HCT116 (cell line): ENCODE results near the gene TMEM178B. TPM values are rescaled to one million over a fixed set of nuclear protein-coding genes. Genes with fewer than 3 reads are reported as not detected.

ENCODE experiments used
- ATAC-seq: fragments of 200-7000 bp; cut with Tn5 transposase; 2 replicates; pipeline ENCODE4 v1.9.1; 2020; ENCODE audit warnings: mild to moderate bottlenecking, moderate library complexity
- BruUV-seq: library from RNA; stranded (reverse); fragments of 400-500 nt; replicated peaks from 2 replicates; lab custom pipeline; 2021; lab: Mats Ljungman, UMichigan
- CTCF ChIA-PET: fragments of 300-600 bp; sonication (Branson Sonifier 250); formaldehyde crosslinking; loops from one replicate; lab custom pipeline; 2021; ENCODE audit warnings: antibody characterized with exemption; lab: Charles Lee
- POLR2A ChIA-PET: fragments of 300-600, 350-600 bp; sonication (Branson Sonifier 250); formaldehyde crosslinking; loops from one replicate; lab custom pipeline; 2021; ENCODE audit warnings: antibody characterized with exemption; lab: Charles Lee
- RAD21 ChIA-PET, 2 experiments: fragments of 300-600 bp; sonication (Branson Sonifier 250); formaldehyde crosslinking; loops; one replicate each; lab custom pipeline; 2023; ENCODE audit warnings: low total read pairs in 2 of 2; ENCODE audit not compliant: uncharacterized antibody in 2 of 2, unreplicated experiment in 2 of 2, low non-redundant PET in 1 of 2; lab: Charles Lee
- DNase-seq: peaks from one replicate; pipeline ENCODE4 v3.0.0-alpha.2; 2010; ENCODE audit warnings: low read depth, low spot score
- H2AFZ ChIP-seq: fragments of 200-600 bp; shearing (Covaris generic), sonication (generic); 2 replicates; pipeline ENCODE4 v1.6.1; 2017; ENCODE audit warnings: low read depth, mixed run types, mixed read lengths, antibody characterized with exemption, low read length; ENCODE audit not compliant: poor library complexity, severe bottlenecking
- H3K27ac ChIP-seq: 2 replicates; pipeline ENCODE4 v1.5.1; 2012; ENCODE audit warnings: low read depth, low read length
- H3K27me3 ChIP-seq: fragments of 200-600 bp; sonication (generic); 2 replicates; pipeline ENCODE4 v1.6.1; 2016; ENCODE audit warnings: mixed run types, low read length, mixed read lengths; ENCODE audit not compliant: insufficient read depth
- H3K36me3 ChIP-seq, 2 experiments: fragments of 200-500 bp in 1 of 2; fragments of 200-600 bp in 1 of 2; sonication (Bioruptor generic) in 1 of 2; sonication (generic) in 1 of 2; 2 replicates each; pipeline versions ENCODE4 v1.5.1 to v1.6.1; 2014 to 2016; ENCODE audit warnings: low read length in 2 of 2, inconsistent platforms in 1 of 2, mixed read lengths in 1 of 2, mixed run types in 1 of 2; ENCODE audit not compliant: insufficient read depth in 2 of 2, control insufficient read depth in 1 of 2
- H3K4me1 ChIP-seq, 2 experiments: fragments of 200-600 bp in 1 of 2; sonication (generic) in 1 of 2; 2 replicates each; pipeline versions ENCODE4 v1.5.1 to v1.6.1; 2012 to 2017; ENCODE audit warnings: low read length in 2 of 2, inconsistent platforms in 1 of 2, mild to moderate bottlenecking in 1 of 2, mixed read lengths in 1 of 2, mixed run types in 1 of 2, moderate library complexity in 1 of 2; ENCODE audit not compliant: insufficient read depth in 2 of 2, control insufficient read depth in 1 of 2
- H3K4me2 ChIP-seq: fragments of 200-600 bp; sonication (generic); 2 replicates; pipeline ENCODE4 v1.6.1; 2017; ENCODE audit warnings: mixed run types, low read length, mixed read lengths
- H3K4me3 ChIP-seq, 2 experiments: fragments of 200-600 bp in 1 of 2; sonication (generic) in 1 of 2; replicated peaks in 1 of 2; 2 replicates each; pipeline ENCODE4 v1.5.1; 2011 to 2016; ENCODE audit warnings: low read length in 2 of 2, control low read depth in 1 of 2, low read depth in 1 of 2, mild to moderate bottlenecking in 1 of 2, mixed read lengths in 1 of 2, mixed run types in 1 of 2
- H3K79me2 ChIP-seq: fragments of 200-600 bp; sonication (generic); 2 replicates; pipeline ENCODE4 v1.6.1; 2017; ENCODE audit warnings: mild to moderate bottlenecking, mixed run types, low read length, moderate library complexity, mixed read lengths; ENCODE audit not compliant: insufficient read depth
- H3K9ac ChIP-seq: fragments of 200-600 bp; sonication (generic); 2 replicates; pipeline ENCODE4 v1.6.1; 2016; ENCODE audit warnings: low read length, mixed read lengths
- H3K9me2 ChIP-seq: fragments of 200-600 bp; sonication (generic), shearing (Covaris generic); 2 replicates; pipeline ENCODE4 v1.6.1; 2017; ENCODE audit warnings: mixed run types, mild to moderate bottlenecking, moderate library complexity; ENCODE audit not compliant: insufficient read depth
- H3K9me3 ChIP-seq, 2 experiments: fragments of 200-500 bp in 1 of 2; fragments of 200-600 bp in 1 of 2; sonication (Bioruptor generic) in 1 of 2; sonication (generic) in 1 of 2; 2 replicates each; pipeline ENCODE4 v1.6.1; 2014 to 2017; ENCODE audit warnings: low read length in 2 of 2, mixed read lengths in 2 of 2, inconsistent platforms in 1 of 2, low read depth in 1 of 2, mild to moderate bottlenecking in 1 of 2, mixed run types in 1 of 2, moderate library complexity in 1 of 2; ENCODE audit not compliant: control insufficient read depth in 1 of 2, insufficient read depth in 1 of 2
- H4K20me1 ChIP-seq: fragments of 200-600 bp; sonication (generic), shearing (Covaris generic); 2 replicates; pipeline ENCODE4 v1.6.1; 2017; ENCODE audit warnings: mixed run types, mild to moderate bottlenecking, moderate library complexity; ENCODE audit not compliant: insufficient read depth
- ATF3 ChIP-seq: IDR thresholded peaks from 2 replicates; pipeline ENCODE4 v1.6.1; 2012
- CEBPB ChIP-seq: IDR thresholded peaks from 2 replicates; pipeline ENCODE4 v1.6.1; 2012; ENCODE audit warnings: low read depth
- CTCF ChIP-seq, 3 experiments: fragments of 200-600 bp in 1 of 3; sonication (generic) in 1 of 3; IDR thresholded peaks in 2 of 3; conservative IDR thresholded peaks in 1 of 3; 2 replicates each; pipeline ENCODE4 v1.5.1; 2012 to 2017; ENCODE audit warnings: low read depth in 2 of 3, low read length in 2 of 3, antibody characterized with exemption in 1 of 3, borderline replicate concordance in 1 of 3, control low read depth in 1 of 3, mild to moderate bottlenecking in 1 of 3, mixed read lengths in 1 of 3, mixed run types in 1 of 3, moderate library complexity in 1 of 3; ENCODE audit not compliant: insufficient read depth in 1 of 3
- EZH2 ChIP-seq: fragments of 200-600 bp; sonication (generic); IDR thresholded peaks from 2 replicates; pipeline ENCODE4 v1.6.1; 2017; ENCODE audit warnings: antibody characterized with exemption, mixed run types
- FOSL1 ChIP-seq: IDR thresholded peaks from 2 replicates; pipeline ENCODE4 v1.6.1; 2012; ENCODE audit warnings: low read depth
- YY1 ChIP-seq: IDR thresholded peaks from 2 replicates; pipeline ENCODE4 v1.6.1; 2011; ENCODE audit warnings: low read length, low read depth, moderate library complexity, mild to moderate bottlenecking; ENCODE audit not compliant: insufficient replicate concordance; ENCODE audit errors: extremely low read depth
- ZFX ChIP-seq: fragments of 450-650 bp; IDR thresholded peaks from 2 replicates; pipeline ENCODE4 v1.6.1; 2017
- intact Hi-C: fragments of 100-400 bp; cut with micrococcal nuclease; formaldehyde crosslinking; loops from 2 replicates; pipeline ENCODE4 v1.10.0; 2022
- total RNA-seq: library from RNA; stranded (reverse); gene quantifications from one replicate; pipeline ENCODE4 v1.2.1, GENCODE V29; 2021; ENCODE audit not compliant: unreplicated experiment

Gene TMEM178B
- total RNA-seq, 1 experiment from 2014 or later = 0.02 TPM

GRCh38 chr7:141409219-141409618, 335.4 kb downstream of the TMEM178B start:
- H3K9ac ChIP-seq = no peak overlapping the region
- no peak overlapping the region for H3K4me2 ChIP-seq
- CTCF ChIA-PET = no interaction called here
- H3K9me2 ChIP-seq = no peaks in the 10 kb centered on the region
- no peaks in the 10 kb centered on the region for H3K4me1 ChIP-seq
- POLR2A ChIA-PET = no interaction called here
- no peak overlapping the region for H2AFZ ChIP-seq
- BruUV-seq = no TSS peak
- H4K20me1 ChIP-seq = no peaks in the 10 kb centered on the region; the same call in 1 of the 2 replicates
- no peak overlapping the region for H3K4me3 ChIP-seq
- ATAC-seq (no peak), DNase-seq (no peak)
- H3K27me3 ChIP-seq = peaks cover 50% of the 10 kb centered on the region
- H3K27ac ChIP-seq = no peak overlapping the region
- no peaks in the 10 kb centered on the region for H3K36me3 ChIP-seq
- intact Hi-C loops = no loop called here
- H3K79me2 ChIP-seq = no peaks in the 10 kb centered on the region
- RAD21 ChIA-PET = no interaction called here
- H3K9me3 ChIP-seq = no peaks in the 10 kb centered on the region
- no peak for TF ChIP-seq ATF3
- no peak for TF ChIP-seq YY1
- TF ChIP-seq FOSL1 = no peak
- TF ChIP-seq CTCF (IDR thresholded peaks at IDR 0.05 in 2 of 3, conservative IDR thresholded peaks at IDR 0.05 in 1 of 3; ENCODE audit: borderline replicate concordance in 1 of 3, insufficient read depth in 1 of 3, low read depth in 2 of 3, low read length in 2 of 3) = no peak
- TF ChIP-seq, all 23 proteins: peak for 0

GRCh38 chr7:141409801-141410329, 336.0 kb downstream of the TMEM178B start:
- no peak for DNase-seq
- ATAC-seq = no peak
- RAD21 ChIA-PET = no interaction called here
- H2AFZ ChIP-seq = no peak overlapping the region
- no peaks in the 10 kb centered on the region for H3K79me2 ChIP-seq
- H3K4me1 ChIP-seq = no peaks in the 10 kb centered on the region
- H3K4me2 ChIP-seq = no peak overlapping the region
- H3K9me2 ChIP-seq = no peaks in the 10 kb centered on the region
- H3K9ac ChIP-seq = no peak overlapping the region
- peaks cover 46% of the 10 kb centered on the region for H3K27me3 ChIP-seq
- TF ChIP-seq CEBPB = no peak
- TF ChIP-seq EZH2 = no peak
- TF ChIP-seq ZFX = no peak
- no peak for TF ChIP-seq ATF3
- TF ChIP-seq, all 23 proteins: peak for 0
- Histone ChIP-seq H3K27ac (no peak overlapping the region), H4K20me1 (no peaks in the 10 kb centered on the region; the same call in 1 of the 2 replicates), H3K9me3 (no peaks in the 10 kb centered on the region), H3K36me3 (no peaks in the 10 kb centered on the region), H3K4me3 (no peak overlapping the region)
- intact Hi-C loops = no loop called here
- POLR2A ChIA-PET = no interaction called here
- no TSS peak for BruUV-seq
- CTCF ChIA-PET = no interaction called here
